Psoas muscle (tissue), 8 donors: ENCODE data around the gene SHBG. TPM values are rescaled to one million over a fixed set of nuclear protein-coding genes. Genes with fewer than 3 reads are reported as not detected.

Experiments
- ATAC-seq, 4 donors: fragments of 200-7000 bp; cut with Tn5 transposase; one replicate each; pipeline ENCODE4 v1.9.1; 2020; ENCODE audit warnings: moderate library complexity in 3 of 4, mild to moderate bottlenecking in 2 of 4
- DNase-seq, 2 donors: peaks; one replicate each; pipeline ENCODE4 v3.0.0-alpha.2; 2020
- H3K27ac ChIP-seq: fragments of 200-600 bp; one replicate; pipeline ENCODE4 v1.8.0; 2022
- H3K27me3 ChIP-seq, 3 donors: fragments of 200-600 bp in 1 of 3; one replicate each; pipeline versions ENCODE4 v1.6.1 to v1.8.0; 2013 to 2022; ENCODE audit warnings: low read length in 2 of 3, mild to moderate bottlenecking in 2 of 3, moderate library complexity in 1 of 3; ENCODE audit not compliant: insufficient read depth in 3 of 3
- H3K36me3 ChIP-seq, 2 donors: fragments of 200-600 bp in 1 of 2; one replicate each; pipeline versions ENCODE4 v1.6.1 to v1.8.0; 2013 to 2022; ENCODE audit warnings: low read depth in 1 of 2, mild to moderate bottlenecking in 1 of 2, moderate library complexity in 1 of 2; ENCODE audit not compliant: insufficient read depth in 1 of 2
- H3K4me1 ChIP-seq: fragments of 200-600 bp; one replicate; pipeline ENCODE4 v1.8.0; 2022
- H3K4me3 ChIP-seq: fragments of 200-600 bp; one replicate; pipeline ENCODE4 v1.8.0; 2022; ENCODE audit warnings: mild to moderate bottlenecking
- H3K9me3 ChIP-seq: fragments of 200-600 bp; one replicate; pipeline ENCODE4 v1.8.0; 2022
- WGBS, 3 donors: extraction: QIAGEN DNeasy Blood & Tissue Kit; methylation state at CpG; one replicate each; pipeline versions ENCODE4 v1.1.6 to v1.1.7; 2013; 5-methylcytosine and 5-hydroxymethylcytosine counted together
- intact Hi-C, 2 donors: fragments of 100-400 bp; cut with DNase I; formaldehyde crosslinking; loops; one replicate each; pipeline versions ENCODE4 v1.11.0 to v1.14.2; 2022
- polyA plus RNA-seq, 3 donors: library from polyadenylated mRNA; stranded (reverse); fragments of 200-250 nt; gene quantifications; one replicate each; pipeline ENCODE4 v1.2.3, GENCODE V29; 2013
- total RNA-seq, 4 donors: library from RNA; stranded (reverse); fragmentation: NEBNext Ultra II Directional in 2 of 4; extraction: Animal tissue kit (Norgen Biotek cat#: 25700) in 2 of 4; gene quantifications; one replicate each; pipeline versions ENCODE4 v1.2.1 to v1.2.4, GENCODE V29; 2021 to 2023
- TF ChIP-seq, protein P1 (sequence below): fragments of 200-600 bp; IDR thresholded peaks from one replicate; pipeline ENCODE4 v1.8.0; 2022; ENCODE audit warnings: antibody characterized with exemption
- donor health status: healthy with polysubstance abuse.
- donor health status: DM: no; HTN: no; CAD: no; lungs with moderate emphysema.
- donor health status: Bipolar disorder and iron deficiency.
- donor health status: healthy.
- donor health status: DM: yes; HTN: yes; CAD: no.
- donor health status: DM: no; HTN: no; CAD: no.
- donor health status: DM: no; HTN: no; CAD: no.
- donor health status: DM: yes; HTN: yes; CAD: no.

Gene SHBG
- total and polyA plus RNA-seq, 7 donors: 0.19 to 1.6 (median 0.46) TPM

DNA sequence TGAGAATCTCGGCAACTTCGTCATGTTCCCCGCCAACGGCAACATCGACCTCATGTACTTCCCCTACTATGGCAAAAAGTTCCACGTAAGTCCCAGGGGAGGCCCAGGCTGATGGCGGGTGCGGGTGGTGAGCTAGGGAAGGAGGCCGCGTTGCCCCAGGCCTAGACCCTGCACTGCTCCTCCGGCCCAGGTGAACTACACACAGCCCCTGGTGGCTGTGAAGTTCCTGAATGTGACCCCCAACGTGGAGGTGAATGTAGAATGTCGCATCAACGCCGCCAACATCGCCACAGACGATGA lies 25.6 kb downstream of the SHBG start:
- TF ChIP-seq, protein P1, sequence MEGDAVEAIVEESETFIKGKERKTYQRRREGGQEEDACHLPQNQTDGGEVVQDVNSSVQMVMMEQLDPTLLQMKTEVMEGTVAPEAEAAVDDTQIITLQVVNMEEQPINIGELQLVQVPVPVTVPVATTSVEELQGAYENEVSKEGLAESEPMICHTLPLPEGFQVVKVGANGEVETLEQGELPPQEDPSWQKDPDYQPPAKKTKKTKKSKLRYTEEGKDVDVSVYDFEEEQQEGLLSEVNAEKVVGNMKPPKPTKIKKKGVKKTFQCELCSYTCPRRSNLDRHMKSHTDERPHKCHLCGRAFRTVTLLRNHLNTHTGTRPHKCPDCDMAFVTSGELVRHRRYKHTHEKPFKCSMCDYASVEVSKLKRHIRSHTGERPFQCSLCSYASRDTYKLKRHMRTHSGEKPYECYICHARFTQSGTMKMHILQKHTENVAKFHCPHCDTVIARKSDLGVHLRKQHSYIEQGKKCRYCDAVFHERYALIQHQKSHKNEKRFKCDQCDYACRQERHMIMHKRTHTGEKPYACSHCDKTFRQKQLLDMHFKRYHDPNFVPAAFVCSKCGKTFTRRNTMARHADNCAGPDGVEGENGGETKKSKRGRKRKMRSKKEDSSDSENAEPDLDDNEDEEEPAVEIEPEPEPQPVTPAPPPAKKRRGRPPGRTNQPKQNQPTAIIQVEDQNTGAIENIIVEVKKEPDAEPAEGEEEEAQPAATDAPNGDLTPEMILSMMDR: no peak
- WGBS, 3 donors: 90% methylated on average over 17 of the region's 17 CpGs
- no peak overlapping the region for H3K27ac ChIP-seq

GRCh38 chr17:7656958-7657609 lies 27.1 kb downstream of the SHBG start:
- Histone ChIP-seq H3K27ac (no peak overlapping the region), H3K27me3 (peaks cover 0 to 11% (median 4%) of the 10 kb centered on the region in 3 donors), H3K9me3 (no peaks in the 10 kb centered on the region), H3K36me3 (no peaks in the 10 kb centered on the region), H3K4me1 (no peaks in the 10 kb centered on the region), H3K4me3 (no peak overlapping the region)
- TF ChIP-seq, protein P1: no peak
- intact Hi-C loops: no loop called here
- peak; percentile 44 to 56 for DNase-seq
- WGBS, 3 donors: 31 to 43% (median 38%) methylated on average over 9 to 10 of the region's 10 CpGs
- ATAC-seq: no peak

More for the DNA sequence above, 25.6 kb downstream of the SHBG start:
- Histone ChIP-seq H3K4me3 (no peak overlapping the region), H3K27me3 (peaks cover 0 to 26% (median 10%) of the 10 kb centered on the region in 3 donors), H3K9me3 (no peaks in the 10 kb centered on the region), H3K36me3 (no peaks in the 10 kb centered on the region), H3K4me1 (peaks cover 10% of the 10 kb centered on the region)
- DNase-seq (no peak), ATAC-seq (no peak)
- intact Hi-C loops: no loop called here

DNA sequence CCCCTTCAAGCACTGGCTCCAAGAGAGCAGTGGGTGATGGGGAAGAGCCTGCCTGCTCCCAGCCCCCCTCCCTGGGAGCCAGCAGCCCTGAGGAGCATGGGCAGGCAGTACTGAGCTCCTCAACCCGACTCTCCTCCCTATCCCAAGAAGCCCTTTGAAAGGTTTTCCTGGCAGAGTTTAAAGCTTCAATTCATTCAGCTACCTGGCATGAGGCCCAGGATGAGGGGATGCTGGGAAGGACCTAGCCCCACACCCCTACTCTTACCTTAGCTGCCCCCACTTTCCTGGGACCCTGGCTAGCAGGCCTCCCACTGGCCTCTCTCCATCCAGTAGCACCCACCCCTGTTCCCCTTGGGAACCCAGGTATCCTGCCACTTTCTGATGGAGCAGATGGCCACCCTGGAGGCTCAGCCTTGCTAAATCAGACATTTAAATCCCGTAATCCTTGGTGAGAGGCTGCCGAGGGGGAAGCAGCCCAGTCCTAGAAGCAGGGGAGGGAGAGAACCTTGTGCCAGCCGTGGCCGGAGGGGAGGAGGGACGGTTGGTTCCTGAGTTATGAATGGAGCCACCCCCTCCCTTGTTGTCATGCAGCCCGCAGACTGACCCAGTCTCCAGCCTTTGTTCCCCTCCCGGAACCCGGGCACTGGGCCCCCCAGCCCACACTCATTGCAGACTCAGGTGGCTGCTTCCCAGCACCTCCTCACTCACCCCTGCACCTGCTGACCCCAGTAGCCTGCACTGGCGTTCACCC lies 37.9 kb downstream of the SHBG start:
- no peaks in the 10 kb centered on the region for H3K4me1 ChIP-seq
- WGBS, 3 donors: 55 to 72% (median 62%) methylated on average over 10 of the region's 10 CpGs
- TF ChIP-seq, protein P1: no peak
- no peak for DNase-seq
- intact Hi-C loops: no loop called here
- peaks cover 7 to 70% of the 10 kb centered on the region in 2 donors for H3K36me3 ChIP-seq
- peak in 1 of 4 donors; percentile 27 for ATAC-seq
- no peaks in the 10 kb centered on the region for H3K27me3 ChIP-seq
- no peak overlapping the region for H3K4me3 ChIP-seq
- H3K9me3 ChIP-seq: no peaks in the 10 kb centered on the region
- no peak overlapping the region for H3K27ac ChIP-seq

GRCh38 chr17:7668482-7668881 lies 38.5 kb downstream of the SHBG start:
- H3K27ac ChIP-seq: no peak overlapping the region
- TF ChIP-seq, protein P1: no peak

More at GRCh38 chr17:7668482-7668881, 38.5 kb downstream of the SHBG start:
- H3K27me3 ChIP-seq: no peaks in the 10 kb centered on the region
- peaks cover 3% of the 10 kb centered on the region for H3K9me3 ChIP-seq
- intact Hi-C loops: no loop called here
- H3K36me3 ChIP-seq: peaks cover 10 to 77% of the 10 kb centered on the region in 2 donors
- no peak for DNase-seq
- H3K4me3 ChIP-seq: no peak overlapping the region
- H3K4me1 ChIP-seq: no peaks in the 10 kb centered on the region
- 89 to 91% (median 91%) methylated on average over 7 of the region's 7 CpGs for WGBS, 3 donors
- ATAC-seq: no peak
